IPS DF 4.7 (cell line): ENCODE measurements around the gene NLRP5.
"Not testable (repeated sequence)": the region's sequence is repeated elsewhere in the genome, so short reads cannot be mapped to it uniquely, and the experiment has no call there.

Experiments
- DNase-seq: peaks from one replicate; pipeline ENCODE4 v3.0.0-alpha.2; 2013; ENCODE audit warnings: low spot score; ENCODE audit errors: extremely low read depth

Gene NLRP5

DNA sequence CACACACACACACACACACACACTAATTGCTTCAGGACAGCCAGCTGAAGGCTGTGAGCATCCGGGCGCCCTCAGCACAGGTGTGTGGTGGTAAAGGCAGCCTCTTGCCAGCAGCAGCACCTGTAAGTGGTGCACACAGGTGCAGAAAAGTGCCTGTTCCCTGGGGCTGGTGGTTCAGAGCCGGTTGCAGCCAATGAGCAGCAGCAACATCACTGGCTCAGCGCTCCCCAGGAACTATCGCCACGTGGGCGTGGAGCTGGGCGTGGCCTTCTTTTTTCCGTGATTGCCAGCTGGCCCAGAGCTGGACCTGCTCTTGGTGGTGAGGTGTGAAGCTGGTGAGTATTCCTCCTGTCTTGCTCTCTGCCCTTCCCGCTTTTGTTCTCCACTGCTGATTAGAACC lies at the start of gene NLRP5:
TSS of gene NLRP5 (plus strand) at position 289 of the 400 bp plus-strand sequence.
- DNase-seq: no peak

DNA sequence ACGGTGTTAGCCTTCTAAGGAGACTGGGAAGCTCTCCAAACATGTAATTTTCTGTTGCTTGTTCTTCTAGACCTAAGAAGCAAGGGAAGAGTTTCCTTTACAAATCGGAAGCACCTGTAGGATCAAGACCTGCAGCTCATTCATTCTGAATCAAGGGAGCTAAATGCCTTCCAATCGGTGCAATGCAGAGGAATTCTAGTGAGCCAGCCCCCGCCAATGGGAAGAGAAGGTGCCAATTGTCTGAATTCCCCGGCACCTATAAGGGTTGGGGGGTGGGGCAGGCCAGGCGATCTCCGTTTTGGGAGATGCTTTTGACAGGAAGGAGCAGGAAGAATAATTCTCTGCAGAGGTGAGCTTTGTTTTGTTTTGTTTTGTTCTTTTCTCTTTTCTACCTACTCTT lies 47.4 kb upstream of the NLRP5 start:
- DNase-seq: no peak

- no peak for DNase-seq
Observed at GRCh38 chr19:55940306-55940705, 46.3 kb upstream of the NLRP5 start.

- no peak for DNase-seq
Observed at GRCh38 chr19:55947532-55947931, 39.0 kb upstream of the NLRP5 start, which contains the start of gene NLRP8. Gene NLRP8, plus strand, starts transcription at chr19:55947832.

GRCh38 chr19:55950566-55950965 lies 36.0 kb upstream of the NLRP5 start:
- not testable (repeated sequence) for DNase-seq

GRCh38 chr19:55956431-55956830 lies 30.1 kb upstream of the NLRP5 start:
- DNase-seq: no peak

DNA sequence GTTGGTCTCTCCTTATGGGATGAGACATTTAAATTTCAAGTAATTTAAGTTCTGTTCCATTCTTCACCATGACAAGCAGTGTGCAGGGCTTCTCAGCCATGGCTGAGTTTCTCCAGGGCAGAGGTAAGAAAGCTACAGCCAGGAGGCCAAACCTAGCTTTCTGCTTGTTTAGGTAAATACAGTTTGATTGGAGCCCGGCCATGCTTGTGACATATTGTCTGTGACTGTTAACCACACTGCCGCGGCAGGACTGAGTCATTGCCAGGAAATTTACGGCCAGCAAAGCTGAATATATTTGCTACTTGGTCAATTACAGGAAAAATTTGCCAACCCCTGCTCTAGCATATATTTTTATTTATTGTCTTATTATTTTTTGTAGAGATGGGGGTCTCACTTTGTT lies 28.2 kb upstream of the NLRP5 start:
- DNase-seq: no peak

- no peak for DNase-seq
Observed at GRCh38 chr19:55959996-55960675, 26.4 kb upstream of the NLRP5 start.

GRCh38 chr19:55962186-55962585 lies 24.4 kb upstream of the NLRP5 start:
- DNase-seq: no peak

GRCh38 chr19:55973982-55974381 lies 12.6 kb upstream of the NLRP5 start:
- no peak for DNase-seq

DNA sequence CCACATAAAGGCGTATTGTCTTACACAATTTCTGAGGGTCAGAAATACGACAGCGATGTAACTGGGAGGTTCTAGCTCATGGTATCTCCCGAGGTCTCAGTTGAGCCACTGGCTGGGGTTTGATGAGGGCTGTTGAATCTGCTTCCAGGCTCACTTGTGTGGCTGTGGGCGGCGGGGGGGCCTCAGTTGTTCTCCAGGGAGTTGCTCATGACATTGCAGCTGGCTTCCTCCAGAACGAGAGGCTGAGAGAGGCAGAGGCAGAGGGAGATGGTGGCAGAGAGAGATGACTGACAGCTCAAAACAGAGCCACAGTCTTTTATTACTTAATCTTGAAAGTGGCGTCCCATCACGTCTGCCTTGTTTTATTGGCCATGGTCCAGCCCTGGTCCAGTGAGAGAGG lies 6.2 kb upstream of the NLRP5 start:
- DNase-seq: no peak

GRCh38 chr19:55985254-55985653 lies 1.3 kb upstream of the NLRP5 start:
- DNase-seq: no peak

DNA sequence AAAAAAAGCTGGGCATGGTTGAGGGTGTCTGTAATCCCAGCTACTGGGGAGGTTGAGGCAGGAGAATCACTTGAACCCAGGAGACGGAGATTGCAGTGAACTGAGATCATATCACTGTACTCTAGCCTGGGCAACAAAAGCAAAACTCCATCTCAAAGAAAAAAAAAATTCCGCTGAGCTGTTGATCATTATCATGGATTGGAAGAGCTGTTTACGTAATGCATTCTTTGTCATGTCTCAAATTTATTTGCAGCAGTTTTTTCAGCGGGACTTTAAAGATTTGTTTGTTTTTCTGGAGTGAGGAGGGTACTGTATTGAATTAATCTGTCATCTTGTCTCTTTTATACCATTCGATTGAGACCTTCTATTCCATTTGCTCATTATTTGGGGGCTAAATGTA lies 4.3 kb downstream of the NLRP5 start:
- no peak for DNase-seq

DNA sequence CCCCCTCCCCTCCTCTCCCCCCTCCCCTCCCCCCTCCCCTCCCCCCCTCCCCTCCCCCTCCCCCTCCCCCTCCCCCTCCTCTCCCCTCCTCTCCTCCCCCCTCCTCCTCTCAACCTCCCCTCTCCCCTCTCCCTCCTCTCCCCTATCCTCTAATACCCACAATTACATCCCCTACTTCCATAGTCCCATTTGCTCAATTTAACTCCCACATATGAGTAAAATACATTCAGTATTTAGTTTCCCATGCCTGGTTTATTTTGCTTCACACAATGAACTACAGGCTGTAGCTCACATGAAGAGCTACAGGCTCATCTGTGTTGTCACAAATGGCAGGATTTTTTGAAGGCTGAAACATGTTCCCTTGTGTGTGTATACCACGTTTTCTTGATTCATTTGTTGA lies 6.9 kb downstream of the NLRP5 start:
- no peak for DNase-seq

DNA sequence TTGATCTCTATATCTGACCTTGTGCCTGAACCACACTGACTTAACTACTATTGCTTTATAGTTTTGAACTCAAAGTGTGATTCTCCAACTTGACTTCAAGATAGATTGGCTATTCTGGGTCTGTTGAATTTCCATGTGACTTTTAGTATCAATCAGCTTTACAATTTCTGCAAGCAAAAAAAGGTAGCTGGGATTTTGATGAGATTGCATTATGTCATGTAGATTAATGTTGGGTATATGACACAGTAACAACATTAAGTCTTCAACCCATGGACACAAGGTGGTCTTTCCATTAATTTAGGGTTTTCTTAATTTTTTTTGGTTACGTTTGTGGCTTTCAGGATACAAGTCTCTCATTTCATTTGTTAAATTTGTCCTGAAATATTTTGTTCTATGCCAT lies 28.2 kb downstream of the NLRP5 start:
- no peak for DNase-seq

DNA sequence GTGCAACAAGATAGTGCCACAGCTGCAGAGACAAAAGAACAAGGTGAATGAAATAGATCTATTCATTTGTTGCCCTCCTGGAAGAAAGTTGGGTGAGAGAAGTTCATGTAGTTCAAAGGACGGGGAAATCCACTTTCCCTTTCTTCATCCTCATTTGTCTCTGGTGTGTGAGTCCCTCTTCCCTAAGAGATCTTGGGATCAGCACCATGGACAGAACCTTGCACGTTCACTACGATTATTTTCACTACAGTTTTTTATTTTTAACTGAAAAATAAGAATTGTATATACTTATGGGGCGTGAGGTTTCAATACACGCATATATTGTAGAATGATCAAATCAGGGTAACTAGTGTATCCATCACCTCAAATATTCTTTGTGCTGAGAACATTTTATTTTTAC lies 29.2 kb downstream of the NLRP5 start:
- DNase-seq: no peak

GRCh38 chr19:56019325-56019724 lies 32.8 kb downstream of the NLRP5 start:
- not testable (repeated sequence) for DNase-seq

DNA sequence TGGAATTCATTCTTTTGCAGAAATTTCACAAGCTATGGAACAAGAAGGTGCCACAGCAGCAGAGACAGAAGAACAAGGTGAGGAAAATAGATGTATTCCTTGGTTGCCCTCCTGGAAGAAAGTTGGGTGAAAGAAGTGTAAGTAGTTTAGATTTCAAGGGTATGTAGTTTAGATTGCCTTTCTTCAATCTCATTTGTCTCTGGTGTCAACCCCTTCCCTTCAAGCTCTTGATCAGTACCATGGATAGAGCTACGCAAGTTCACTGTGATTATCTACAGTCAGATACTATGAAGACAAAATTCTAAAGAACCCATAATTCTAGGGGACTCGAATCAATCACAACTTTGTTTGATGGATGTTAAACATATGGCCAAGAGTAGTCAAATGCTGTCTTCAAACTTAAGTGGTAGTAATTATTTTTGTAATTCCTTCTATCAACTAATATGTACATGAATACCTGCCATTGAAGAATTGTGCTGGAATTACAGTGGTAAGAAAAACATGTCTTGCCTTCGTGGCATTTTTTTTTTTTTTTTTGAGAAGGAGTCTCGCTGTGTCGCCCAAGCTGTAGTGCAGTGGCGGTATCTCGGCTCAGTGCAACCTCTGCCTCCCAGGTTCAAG lies 33.9 kb downstream of the NLRP5 start:
- not testable (repeated sequence) for DNase-seq

GRCh38 chr19:56026769-56027168 lies 40.2 kb downstream of the NLRP5 start:
- DNase-seq: no peak

- no peak for DNase-seq
Observed at GRCh38 chr19:56053596-56053995, 67.0 kb downstream of the NLRP5 start.

DNA sequence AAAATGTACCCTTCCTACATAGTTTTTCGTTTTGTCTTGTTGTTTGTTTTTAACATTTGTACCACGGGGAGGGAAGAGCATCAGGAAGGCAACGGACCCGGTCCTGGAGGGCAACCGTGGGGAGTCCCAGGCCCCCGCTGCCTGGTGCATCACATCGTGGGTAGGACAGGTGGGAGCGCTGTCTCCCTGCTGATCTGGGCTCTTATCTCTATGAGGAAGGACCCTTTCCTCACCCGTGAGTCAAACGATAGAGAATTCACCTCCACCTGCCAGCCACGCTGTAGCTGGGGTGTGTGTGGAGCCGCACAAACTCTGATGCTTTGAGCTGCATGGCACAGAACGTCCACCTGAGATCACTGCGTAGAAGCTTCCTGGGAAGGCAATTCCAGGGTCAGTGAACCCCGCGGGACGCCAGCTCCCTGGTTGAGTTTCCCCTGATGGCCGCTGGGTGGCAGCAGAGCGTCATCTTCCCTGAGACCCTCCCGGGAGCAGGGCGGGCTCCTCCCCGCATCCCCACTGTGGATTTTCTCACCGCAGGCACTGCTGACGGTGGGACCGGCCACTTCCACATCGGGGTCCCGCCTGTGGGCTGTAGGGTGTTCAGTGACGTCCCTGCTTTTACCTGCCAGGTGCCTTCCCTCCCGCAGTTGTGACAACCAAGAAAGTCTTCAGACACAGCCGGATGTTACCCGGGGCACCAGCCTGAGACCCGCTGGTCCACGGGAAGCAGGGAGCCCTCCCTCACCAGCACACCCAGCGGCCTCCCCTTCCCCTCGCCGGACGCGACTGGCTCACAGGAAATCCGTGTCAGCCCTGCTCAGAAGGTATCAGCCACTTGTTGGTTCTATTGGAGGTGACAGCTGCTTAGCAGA lies 79.8 kb downstream of the NLRP5 start:
- DNase-seq: no peak

GRCh38 chr19:56069642-56070041 lies 83.1 kb downstream of the NLRP5 start:
- no peak for DNase-seq
